Raji (cell line): ENCODE data around the gene SLC37A1.

Source experiments
- POLR2A ChIP-seq: IDR thresholded peaks from 2 replicates; pipeline ENCODE4 v1.6.1; 2011; ENCODE audit warnings: low read depth, low read length, control low read depth; ENCODE audit not compliant: insufficient read depth

SLC37A1 gene

GRCh38 chr21:42581993-42582786, 68.5 kb downstream of the SLC37A1 start:
- no peak for TF ChIP-seq POLR2A

GRCh38 chr21:42582787-42583476, 69.3 kb downstream of the SLC37A1 start:
- no peak for TF ChIP-seq POLR2A

GRCh38 chr21:42583477-42584295, 70.0 kb downstream of the SLC37A1 start:
- TF ChIP-seq POLR2A, result no peak

GRCh38 chr21:42584296-42584641, 70.6 kb downstream of the SLC37A1 start:
- no peak for TF ChIP-seq POLR2A

GRCh38 chr21:42585881-42586280, 72.2 kb downstream of the SLC37A1 start:
- TF ChIP-seq POLR2A, result no peak

GRCh38 chr21:42586406-42586805, 72.8 kb downstream of the SLC37A1 start:
- no peak for TF ChIP-seq POLR2A

- TF ChIP-seq POLR2A, result no peak
Measured at GRCh38 chr21:42587036-42587435, 73.4 kb downstream of the SLC37A1 start.

- no peak for TF ChIP-seq POLR2A
Measured at GRCh38 chr21:42590431-42591131, 76.9 kb downstream of the SLC37A1 start.

GRCh38 chr21:42591170-42591869, 77.7 kb downstream of the SLC37A1 start:
- TF ChIP-seq POLR2A, result no peak

- TF ChIP-seq POLR2A, result no peak
Measured at GRCh38 chr21:42592156-42592820, 78.6 kb downstream of the SLC37A1 start.

- no peak for TF ChIP-seq POLR2A
Measured at GRCh38 chr21:42593007-42593814, 79.6 kb downstream of the SLC37A1 start.

- TF ChIP-seq POLR2A, result no peak
Measured at GRCh38 chr21:42594616-42595282, 81.1 kb downstream of the SLC37A1 start.
